HG03432 (cell line): ENCODE measurements around the gene ZFP69B.

Source experiments
- ATAC-seq: cut with Tn5 transposase; IDR thresholded peaks from one replicate; pipeline ENCODE4 v1.9.1; 2021; ENCODE audit warnings: mild to moderate bottlenecking, moderate library complexity; ENCODE audit not compliant: unreplicated experiment

The ZFP69B gene

DNA sequence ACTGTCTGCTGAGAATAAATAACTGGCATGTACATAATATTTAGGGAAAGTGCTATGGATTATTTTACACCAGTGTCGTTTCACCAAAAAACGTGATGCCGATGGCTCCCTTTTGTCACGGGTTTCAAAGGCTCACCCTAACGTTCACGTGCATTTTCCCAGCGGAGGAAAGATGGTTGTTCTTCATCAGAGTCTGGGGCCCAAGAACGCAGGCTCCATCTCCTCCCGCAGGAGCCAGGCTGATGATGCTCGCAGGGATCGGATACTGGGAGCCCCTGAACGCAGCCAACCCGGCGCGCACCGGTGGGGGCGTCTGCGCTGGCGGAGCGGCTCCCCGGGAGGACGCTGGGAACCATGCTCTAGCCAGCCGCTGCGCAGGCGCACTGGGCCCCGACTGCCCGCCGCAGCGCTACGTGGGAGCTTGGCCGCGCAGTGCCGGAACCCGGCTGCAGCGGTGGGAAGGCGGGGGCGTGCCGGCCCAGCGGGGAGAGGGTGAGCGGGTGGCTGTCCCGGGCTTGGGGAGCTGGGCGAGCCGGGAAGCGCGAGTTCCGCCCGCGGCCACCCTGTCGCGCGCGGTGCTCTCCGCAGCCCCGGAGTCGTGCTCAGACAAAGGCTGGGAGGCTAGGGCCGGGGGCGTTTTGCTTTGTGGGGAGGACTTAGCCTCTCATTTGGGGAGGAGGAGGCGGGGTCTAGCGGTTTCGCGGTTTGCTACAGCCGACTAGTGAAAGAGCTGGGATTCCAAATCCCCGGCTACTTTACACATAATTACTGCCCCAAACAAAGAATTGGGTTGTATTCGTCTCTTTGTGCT is at the start of gene ZFP69B:
ZFP69B (plus strand) TSS at position 793 of the 811 bp plus-strand sequence. CDS start 486 bp downstream, outside the sequence.
- ATAC-seq: peak; percentile 90

DNA sequence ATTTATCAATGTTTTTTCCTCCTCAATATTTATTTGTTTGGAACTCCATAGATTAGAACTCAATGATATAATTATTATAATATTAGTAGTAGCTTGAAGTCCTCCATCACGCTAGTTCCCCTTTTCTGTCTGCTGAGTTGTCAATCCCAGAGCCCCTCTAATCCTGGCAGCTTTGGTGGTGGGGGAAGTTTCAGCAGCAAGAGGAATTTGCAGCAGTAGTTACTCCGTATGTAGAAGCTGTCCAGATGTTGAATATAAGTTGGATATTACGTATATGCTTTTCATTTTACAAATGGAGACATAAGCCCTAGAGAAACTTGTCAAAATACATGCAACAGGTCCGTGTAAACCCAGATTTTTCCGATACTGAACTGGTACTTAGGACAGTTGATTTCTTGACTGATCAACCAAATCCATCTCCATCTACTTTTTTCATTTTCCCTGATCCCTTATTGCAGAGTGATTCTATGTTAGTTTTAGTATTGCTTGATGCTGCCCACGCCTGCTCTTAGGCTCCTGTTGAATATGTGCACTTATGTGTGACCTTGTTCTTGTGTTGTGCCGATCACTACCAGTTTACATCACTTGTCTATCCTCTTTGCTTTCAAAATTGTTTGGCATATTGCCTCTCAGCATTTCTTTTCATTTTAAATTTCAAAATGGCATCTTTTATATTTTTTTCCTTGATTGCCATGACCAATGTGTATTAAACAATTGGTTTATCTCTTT is 48.6 kb upstream of the ZFP69B start:
- no peak for ATAC-seq

DNA sequence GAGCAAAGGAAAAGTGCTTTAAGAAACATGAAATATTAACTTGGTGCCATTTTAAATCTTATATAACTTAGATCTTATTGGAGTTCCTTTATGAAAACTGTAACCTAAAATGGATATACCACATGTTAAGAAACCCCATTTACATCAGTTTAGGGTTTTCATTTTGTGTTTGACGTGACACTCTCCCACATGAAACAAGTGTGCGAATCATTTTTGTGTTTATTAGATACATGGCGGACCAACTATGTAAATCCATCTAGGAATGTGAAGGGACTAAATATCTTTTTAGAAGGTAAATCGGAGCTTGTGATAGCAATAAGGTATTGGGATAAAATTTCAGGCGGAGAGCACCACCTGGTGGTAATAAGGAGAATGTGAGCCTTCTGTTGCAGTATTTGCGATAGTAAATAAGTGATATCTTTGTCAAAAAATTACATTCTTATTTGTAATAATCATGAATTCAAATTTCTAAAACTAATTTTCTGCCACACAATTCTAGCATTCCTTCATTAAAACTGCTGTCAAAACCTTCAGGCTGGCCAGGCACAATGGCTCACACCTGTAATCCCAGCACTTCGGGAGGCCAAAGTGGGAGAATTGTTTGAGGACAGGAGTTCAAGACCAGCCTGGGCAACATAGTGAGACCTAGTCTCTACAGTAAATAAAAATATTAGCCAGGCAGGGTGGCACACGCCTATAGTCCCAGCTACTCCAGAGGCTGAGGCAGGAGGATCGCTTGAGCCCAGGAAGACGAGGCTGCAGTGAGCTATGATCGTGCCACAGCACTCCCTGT is 45.4 kb upstream of the ZFP69B start:
- no peak for ATAC-seq

DNA sequence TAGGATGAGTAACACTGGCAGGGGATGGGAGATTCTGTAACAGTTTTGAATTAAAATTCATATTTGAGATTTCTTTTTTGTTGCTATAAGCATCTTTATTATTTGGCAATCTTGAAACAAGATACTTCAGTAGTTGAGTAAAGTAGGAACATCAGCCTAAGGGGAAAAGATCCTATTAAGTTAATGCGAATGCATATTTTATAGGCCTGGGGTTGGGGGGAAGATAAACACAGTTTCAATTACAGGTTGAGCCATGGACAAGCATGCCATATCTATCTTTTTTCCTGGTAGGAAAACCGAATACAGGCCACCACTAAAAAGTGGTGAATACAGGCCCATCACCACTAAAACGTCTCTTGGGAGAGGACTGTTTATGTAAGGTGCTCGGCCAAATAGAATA is 44.5 kb upstream of the ZFP69B start:
- ATAC-seq: no peak

DNA sequence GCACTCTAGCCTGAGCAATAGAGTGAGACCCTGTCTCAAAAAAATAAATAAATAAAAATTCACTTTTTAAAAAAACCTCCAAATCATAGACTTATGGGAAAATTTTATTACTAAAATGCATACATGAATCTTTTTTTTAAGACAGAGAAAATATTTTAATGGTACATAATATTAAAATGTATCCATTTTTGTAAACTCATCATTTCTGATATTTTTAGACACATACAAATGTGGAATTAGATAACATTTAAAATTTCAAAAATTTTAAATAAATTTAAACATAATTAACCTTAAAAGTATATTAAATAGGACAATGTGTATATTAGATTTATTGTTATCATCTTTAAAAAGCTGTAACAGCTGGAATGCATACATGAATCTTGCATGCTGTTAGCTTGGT is 42.8 kb upstream of the ZFP69B start:
- no peak for ATAC-seq

DNA sequence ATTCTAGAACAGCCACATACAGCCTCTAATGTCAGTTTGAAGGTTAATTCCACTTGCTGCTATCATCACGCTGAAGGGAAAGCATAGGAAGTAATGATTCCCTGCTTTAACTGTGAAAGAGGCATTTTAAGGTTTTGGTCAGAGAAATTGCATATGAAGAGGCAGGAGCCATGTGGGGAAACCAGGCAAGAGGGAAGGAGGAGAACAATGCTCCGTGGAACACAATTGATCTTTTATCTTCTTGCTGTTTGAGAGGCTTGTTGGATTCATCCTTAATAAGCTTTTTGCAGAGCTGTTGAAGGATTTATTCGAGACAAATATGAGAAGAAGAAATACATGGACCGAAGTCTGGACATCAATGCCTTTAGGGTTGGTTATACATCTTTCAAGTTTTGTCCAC is 40.8 kb upstream of the ZFP69B start:
- ATAC-seq: no peak

DNA sequence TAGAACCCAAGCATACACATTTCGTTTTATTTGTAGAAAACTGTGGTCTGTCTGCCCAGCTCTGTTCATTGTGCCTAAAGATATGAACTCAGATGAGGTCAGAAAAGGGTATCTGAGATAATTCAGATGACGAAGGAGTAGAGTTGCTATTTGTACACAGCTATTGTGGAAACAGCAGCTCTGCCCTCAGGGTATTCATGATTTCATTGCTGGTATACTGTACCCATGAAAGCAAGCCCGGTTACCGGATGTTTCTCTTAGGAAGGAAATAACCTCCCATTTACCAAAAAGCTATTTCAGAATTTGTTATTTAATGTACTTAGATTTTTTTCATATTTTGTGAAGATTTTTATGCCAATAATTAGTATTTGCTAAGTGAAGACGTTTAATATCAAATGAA is 39.0 kb upstream of the ZFP69B start:
- no peak for ATAC-seq

DNA sequence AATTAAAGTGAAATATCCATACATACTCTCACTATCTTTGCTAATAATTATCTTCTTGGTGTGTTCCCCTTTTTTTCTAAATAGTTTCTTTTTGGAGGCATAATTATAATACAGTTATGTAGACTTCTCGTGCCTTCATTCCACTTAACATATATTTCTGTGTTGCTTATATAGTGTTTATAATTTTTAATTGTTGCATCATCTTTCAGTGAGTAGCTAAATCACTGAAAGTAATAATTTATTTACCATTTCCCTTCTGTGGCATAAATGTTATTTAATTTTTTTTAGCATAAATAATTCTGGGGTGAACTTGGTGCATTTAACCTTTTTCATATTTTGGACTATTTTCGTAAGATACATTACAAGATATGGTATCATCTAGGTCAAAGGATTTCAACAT is 38.4 kb upstream of the ZFP69B start:
- ATAC-seq: no peak

DNA sequence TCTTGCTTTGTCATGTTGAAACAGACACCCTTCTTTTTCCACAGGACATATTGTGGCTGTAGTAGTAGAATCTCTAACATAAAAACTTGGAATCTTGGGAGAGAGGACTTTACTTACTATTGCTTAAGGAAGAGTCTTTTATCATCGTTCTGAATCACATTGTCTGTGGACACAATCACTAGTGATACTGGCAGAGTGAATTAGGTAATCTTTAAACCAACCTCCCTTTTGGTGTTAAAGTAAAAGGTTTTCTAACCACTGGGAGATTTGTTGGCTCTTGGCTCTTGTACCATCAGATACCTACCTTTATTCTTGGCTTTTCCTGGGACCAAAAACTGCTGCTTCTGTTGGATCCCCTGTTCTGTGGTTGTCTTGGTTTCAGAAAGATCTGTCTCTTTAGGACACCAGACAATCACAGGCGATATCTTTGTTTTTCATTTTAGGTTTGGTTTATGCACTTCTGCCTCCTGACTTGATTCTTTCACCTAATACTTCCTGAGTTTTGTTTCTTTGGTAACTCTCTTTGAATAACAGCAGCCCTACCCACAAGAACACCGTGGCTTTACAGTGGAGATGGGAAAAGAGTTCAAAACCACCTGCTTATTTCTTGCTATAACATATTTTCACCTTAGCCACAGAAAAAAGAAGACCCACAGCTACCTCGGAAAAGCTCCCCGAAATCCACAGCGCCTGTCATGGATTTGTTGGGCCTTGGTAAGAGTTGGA is 36.6 kb upstream of the ZFP69B start:
- no peak for ATAC-seq

DNA sequence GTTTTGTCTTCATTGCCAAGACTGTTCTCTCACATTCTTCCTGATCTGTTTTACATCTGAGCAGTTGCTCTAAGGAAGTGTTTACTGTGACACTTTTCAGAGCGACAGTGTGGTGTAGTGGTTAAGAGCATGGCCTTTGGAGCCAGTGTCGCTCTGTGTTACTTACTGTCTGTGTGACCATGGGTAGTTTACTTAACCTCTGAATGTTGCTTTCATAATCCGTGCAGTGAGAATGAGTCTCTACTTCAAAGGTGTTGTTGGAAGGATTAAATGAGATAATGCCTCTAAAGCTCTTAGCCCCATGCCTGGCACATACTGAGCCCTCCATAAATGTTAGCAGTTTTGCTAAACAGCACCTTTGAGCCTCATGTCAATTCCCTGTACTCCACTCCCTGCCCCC is 35.9 kb upstream of the ZFP69B start:
- ATAC-seq: no peak

DNA sequence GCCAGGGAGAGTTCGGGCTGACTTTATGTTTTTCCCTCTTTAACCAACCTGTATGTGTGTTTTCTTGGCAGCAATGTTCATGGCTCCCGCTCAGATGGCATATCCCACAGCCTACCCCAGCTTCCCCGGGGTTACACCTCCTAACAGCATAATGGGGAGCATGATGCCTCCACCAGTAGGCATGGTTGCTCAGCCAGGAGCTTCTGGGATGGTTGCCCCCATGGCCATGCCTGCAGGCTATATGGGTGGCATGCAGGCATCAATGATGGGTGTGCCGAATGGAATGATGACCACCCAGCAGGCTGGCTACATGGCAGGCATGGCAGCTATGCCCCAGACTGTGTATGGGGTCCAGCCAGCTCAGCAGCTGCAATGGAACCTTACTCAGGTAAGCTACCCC is 33.6 kb upstream of the ZFP69B start:
- ATAC-seq: no peak

DNA sequence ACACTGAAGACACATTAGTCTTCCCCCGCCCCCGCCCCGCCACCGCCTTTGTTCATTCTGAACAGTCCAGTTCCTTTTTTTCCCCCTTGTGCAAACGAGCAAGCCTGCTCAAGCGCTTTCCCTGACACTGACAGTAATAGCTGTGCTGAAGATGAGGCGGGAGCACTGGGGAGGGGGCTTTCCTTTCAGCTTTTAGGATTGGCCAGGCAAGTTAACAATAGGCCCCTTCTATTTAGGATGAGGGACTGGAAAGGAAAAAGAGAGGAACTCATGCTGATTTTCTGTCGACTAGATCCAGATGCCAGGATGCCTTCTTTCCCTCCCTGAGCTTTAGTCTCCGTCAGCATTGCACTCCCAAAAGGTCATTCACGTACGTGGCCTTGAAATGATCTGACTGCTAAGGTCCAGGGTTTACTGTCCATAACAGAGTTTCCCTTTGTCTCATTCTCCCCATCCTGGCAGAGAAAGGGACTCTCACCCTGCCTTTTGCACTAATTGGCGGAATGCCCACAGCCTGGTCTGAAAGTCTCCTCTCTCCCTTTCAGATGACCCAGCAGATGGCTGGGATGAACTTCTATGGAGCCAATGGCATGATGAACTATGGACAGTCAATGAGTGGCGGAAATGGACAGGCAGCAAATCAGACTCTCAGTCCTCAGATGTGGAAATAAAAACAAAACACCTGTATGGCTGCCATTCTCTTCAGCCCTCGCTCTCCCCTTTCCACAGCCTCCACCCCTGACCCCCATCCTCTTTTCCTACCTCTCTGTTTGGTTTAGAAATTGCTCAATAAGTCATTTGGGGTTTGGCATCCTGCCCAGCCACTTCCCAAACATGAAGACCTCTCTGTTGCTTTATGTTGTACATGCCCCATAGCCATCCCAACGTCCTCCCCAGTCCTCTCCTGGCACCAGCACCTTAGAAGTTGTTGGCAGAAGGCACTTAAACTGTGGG is 28.6 kb upstream of the ZFP69B start:
- no peak for ATAC-seq

DNA sequence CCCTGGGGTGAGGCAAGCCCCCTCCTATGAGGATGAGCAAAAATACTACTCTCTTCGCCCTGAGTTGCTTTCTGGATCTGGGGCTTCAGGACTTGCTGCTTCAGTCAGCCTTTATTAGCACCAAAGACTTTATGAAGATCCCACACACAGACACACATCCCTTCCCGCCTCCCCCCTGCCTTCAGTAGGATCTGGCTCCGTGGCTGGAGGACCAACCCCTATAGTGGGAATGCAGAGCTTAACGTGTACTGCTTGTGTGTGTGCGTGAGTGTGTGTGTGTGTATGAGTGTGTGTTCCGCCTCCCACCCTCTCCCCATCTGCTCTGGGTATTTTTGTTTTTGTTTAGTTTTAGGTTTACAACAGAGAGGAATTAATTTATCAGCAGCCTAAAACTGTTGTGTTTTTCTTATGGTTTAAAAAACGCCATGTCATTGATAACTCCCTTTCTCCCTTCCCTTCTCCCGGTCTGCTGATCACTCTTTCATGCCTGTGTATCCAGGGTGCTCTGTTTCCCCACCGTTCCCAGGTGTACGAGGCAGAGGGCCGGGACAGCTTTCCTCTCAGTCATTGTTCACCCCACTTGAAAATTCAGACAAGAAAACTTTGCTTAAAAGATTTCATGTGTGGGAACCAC is 27.5 kb upstream of the ZFP69B start:
- ATAC-seq: no peak

DNA sequence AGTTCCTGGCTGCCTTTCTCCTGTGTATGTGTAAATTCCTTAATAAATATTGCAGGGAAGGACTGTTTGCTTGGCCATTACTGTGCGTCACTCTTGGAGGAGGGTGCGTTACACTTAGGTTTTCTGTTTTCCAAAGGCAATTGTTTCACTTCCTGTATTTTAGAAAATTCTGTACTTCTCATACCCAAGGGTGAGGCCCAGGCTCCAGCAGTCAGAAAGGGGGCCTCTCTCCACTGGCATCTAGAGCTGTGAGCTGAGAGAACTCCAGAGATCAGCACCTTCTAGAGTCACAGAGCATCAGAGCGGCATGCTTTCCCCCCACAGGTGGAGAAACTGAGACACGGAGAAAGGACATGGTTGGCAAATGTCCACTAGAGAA is 27.0 kb upstream of the ZFP69B start:
- no peak for ATAC-seq

DNA sequence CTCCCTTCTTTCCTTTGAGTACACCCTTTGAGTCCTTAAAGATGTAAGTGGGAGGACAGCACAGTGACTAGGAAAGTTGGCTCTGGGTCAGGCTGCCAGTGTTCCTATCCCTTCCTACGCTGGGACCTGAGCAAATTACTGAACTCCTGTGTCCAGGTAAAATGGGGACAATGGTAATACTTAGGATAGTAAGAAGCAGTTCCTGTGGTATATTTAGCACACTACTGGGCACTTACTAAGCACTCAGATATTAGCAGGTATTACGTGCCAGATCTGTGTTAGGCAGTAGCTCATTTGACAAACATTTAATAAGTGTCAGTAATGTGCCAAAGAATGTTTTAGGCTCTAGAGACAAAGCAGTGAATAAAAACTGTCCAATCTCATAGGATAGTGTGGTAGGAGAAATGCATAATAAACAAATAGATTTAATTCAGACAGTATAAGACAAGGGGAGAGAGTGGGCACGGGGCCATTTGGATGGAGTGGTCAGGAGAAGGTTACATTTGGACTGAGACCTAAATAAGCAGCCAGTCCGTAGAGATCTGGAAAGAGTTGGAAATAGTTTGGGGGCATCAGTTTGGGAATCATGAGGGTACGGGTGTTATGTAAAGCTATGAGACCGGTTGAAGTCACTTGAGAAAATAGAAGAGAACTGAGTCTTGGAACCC is 26.2 kb upstream of the ZFP69B start:
- no peak for ATAC-seq

DNA sequence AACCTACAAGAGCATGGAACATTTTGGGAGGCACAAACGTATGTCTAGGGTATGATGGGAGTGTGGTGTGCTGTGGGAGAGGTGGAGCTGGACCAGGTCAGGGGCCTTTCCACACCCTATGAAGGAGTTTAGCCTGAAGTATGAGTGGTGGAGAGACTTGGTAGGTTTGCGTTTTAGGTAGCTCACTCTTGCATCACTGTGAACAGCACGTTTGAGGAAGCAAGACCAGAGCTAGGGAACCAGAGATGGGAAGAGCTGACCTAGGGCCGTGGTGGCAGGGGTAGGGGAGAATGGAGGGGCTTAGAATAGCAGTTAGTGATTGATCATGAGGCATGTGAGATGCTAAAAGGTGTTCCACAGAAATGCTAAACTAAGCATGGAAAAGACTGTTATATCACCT is 25.1 kb upstream of the ZFP69B start:
- ATAC-seq: no peak

DNA sequence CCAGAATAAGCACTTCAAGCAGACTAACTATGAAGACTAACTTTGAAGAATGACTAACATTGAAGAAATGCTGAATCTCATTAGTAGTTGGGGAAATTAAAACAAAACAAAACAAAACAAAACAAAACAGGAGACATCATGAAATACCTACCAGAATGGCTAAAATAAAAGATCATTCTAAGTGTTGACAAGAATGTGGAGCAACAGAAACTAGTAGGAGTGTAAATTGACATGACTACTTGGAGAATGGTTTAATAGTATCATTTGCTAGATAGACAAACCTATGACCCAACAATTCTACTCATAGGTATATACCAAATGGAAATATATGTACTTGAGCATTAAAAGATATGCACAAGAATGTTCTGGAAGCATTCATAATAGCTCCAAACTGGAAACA is 18.9 kb upstream of the ZFP69B start:
- no peak for ATAC-seq

DNA sequence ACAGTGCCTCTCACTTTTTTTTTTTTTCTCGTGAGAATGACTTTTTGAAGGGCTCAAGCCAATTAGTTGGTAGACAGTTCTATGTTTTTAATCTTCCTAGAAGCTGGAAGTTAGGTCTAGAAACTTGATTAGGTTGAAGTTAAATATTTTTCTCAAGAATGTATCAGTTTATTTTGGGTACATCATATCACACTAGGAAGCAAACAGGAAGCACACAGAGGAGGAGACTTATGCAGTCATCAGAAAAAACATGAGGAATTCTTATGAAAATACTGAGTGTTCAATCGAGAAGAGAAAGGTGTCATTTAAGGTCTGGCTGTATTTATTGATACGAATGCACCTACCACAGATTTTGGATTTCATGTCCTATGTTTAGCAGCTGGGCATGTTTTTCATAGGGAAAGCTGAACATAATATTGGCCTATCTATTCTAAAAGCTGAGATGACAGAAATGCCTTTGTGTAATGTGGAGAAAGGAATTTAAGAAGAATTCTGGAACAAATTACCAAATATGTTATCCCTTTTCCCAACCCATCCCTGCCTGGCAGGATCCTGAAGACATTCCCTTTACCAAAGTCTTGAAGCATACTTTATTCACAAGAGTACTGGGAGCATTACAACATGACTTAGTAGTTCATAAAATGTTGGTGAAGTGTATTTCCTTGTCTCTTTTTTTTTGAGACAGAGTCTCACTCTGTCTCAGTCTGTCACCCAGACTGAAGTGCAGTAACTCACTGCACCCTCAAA is 17.5 kb upstream of the ZFP69B start:
- ATAC-seq: no peak
